Peyer's patch (tissue), 4 donors: ENCODE data around the gene TGFA.

Experiments
- POLR2A ChIP-seq, 2 donors: fragments of 450-650 bp; IDR thresholded peaks; one replicate each; pipeline ENCODE4 v1.5.1; 2017; ENCODE audit warnings: antibody characterized with exemption in 2 of 2, mild to moderate bottlenecking in 2 of 2, moderate library complexity in 2 of 2
- TF ChIP-seq, protein P1 (sequence below), 6 experiments: fragments of 450-650 bp in 4 of 6; fragments of 200-600 bp in 2 of 6; sonication (generic) in 1 of 6; IDR thresholded peaks; one replicate each; pipeline ENCODE4 v1.5.1; 2017 to 2019; ENCODE audit warnings: antibody characterized with exemption in 6 of 6, mild to moderate bottlenecking in 3 of 6, moderate library complexity in 1 of 6

DNA sequence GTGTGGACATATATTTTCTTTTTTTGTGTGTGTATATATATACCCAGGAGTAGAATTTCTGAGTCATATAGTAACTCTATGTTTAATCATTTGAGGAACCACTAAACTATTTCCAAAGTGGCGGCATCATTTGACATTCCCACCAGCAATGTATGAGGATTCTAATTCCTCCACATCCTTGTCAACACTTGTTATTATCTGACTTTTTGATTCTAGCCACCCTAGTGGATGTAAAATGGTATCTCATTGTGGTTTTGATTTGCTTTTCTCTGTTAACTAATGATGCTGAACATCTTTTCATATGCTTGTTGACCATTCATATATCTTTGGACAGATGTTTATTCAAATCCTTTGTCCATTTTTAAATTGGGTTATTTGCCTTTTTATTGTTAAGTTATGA lies 120.3 kb downstream of the TGFA start:
- TF ChIP-seq, protein P1, sequence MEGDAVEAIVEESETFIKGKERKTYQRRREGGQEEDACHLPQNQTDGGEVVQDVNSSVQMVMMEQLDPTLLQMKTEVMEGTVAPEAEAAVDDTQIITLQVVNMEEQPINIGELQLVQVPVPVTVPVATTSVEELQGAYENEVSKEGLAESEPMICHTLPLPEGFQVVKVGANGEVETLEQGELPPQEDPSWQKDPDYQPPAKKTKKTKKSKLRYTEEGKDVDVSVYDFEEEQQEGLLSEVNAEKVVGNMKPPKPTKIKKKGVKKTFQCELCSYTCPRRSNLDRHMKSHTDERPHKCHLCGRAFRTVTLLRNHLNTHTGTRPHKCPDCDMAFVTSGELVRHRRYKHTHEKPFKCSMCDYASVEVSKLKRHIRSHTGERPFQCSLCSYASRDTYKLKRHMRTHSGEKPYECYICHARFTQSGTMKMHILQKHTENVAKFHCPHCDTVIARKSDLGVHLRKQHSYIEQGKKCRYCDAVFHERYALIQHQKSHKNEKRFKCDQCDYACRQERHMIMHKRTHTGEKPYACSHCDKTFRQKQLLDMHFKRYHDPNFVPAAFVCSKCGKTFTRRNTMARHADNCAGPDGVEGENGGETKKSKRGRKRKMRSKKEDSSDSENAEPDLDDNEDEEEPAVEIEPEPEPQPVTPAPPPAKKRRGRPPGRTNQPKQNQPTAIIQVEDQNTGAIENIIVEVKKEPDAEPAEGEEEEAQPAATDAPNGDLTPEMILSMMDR (IDR thresholded peaks at IDR 0.05): no peak
- TF ChIP-seq POLR2A (IDR thresholded peaks at IDR 0.05): no peak
